K562 treated with DMSO at 1 percent for 24 hours (cell line): ENCODE results near the gene ALOX12. TPM values are rescaled to one million over a fixed set of nuclear protein-coding genes. Genes with fewer than 3 reads are reported as not detected.

Experiments used
- total RNA-seq: library from RNA; unstranded; fragments of 300-600 nt; gene quantifications from 2 replicates; pipeline ENCODE4 v1.2.3, GENCODE V29; 2022; ENCODE audit warnings: low read depth; ENCODE audit not compliant: insufficient read depth

The ALOX12 gene, protein sequence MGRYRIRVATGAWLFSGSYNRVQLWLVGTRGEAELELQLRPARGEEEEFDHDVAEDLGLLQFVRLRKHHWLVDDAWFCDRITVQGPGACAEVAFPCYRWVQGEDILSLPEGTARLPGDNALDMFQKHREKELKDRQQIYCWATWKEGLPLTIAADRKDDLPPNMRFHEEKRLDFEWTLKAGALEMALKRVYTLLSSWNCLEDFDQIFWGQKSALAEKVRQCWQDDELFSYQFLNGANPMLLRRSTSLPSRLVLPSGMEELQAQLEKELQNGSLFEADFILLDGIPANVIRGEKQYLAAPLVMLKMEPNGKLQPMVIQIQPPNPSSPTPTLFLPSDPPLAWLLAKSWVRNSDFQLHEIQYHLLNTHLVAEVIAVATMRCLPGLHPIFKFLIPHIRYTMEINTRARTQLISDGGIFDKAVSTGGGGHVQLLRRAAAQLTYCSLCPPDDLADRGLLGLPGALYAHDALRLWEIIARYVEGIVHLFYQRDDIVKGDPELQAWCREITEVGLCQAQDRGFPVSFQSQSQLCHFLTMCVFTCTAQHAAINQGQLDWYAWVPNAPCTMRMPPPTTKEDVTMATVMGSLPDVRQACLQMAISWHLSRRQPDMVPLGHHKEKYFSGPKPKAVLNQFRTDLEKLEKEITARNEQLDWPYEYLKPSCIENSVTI
- 0.52 and 0.79 TPM in 2 replicates for total RNA-seq

DNA sequence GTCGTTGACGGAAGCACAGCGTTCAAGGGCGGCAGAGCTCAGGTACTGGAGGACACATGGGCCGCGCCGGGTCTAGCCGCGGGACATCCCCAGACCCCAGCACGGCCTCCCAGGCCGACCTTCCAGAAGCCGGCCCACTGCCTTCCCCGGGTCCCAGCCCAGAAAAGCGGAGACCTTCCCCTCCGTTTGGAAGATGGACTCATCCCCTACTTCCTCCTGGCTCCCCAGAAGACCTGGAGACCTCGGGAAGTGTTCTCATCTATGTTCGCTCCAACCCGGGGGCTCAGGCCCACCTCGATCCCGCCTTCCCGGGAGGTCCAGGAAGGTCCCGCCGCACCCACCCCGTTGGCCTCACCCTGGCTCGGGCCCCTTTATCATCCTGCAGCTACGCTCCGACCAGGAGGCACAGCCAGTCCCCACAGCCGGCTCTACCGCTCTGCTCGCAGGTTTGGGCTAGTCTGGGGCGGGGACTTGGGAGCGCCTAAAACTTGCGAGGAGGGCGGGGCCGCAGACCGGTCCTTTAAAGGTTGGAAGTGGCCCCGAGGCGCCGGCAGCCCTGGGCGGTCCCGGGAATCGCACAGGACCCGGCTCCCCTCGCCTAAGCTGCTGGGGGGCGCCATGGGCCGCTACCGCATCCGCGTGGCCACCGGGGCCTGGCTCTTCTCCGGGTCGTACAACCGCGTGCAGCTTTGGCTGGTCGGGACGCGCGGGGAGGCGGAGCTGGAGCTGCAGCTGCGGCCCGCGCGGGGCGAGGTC lies at the start of gene ALOX12:
Gene ALOX12 (plus strand): TSS at position 550 of the 756 bp plus-strand sequence. CDS start 69 bp downstream, at position 619.

DNA sequence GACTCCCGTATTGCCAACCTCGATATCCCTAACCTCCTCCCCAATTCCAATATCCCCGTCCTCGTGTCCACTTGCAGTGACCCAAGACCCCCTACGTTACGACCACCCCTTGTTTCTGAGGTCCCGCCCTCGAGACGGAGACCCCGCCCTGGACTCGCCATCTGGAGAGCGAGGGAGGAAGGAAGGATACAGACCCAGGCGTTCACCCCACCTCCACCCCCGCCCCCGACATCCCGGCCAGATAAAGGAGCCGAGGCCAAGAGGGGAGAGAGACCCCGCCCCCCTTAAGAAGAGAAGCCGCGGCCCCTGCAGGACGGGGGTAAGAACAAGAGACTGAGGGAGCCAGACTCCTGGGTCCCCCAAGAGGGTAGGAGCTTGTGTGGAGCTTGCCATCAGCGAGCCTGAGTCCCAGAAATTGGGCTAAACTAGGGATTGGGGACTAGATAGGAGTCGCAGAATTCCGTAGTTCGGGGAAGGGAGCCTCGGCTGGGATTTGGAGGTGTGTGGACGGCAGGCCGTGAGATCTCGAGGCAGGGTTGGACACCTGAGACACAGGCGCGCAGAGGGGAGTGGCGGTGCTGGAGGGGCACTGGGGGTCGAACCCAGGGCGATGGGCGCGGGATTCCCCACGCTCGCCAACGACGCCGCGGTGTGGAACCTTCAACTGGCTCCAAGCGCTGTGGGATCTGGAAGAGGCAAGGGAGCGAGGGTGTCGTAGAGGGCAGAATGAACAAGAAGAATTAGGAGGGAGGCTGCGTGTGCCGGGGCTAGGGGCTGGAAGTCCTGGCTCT lies 27.1 kb downstream of the ALOX12 start, which contains the start of gene BCL6B:
Gene BCL6B (plus strand): TSS at position 270 of the 791 bp plus-strand sequence. CDS start 622 bp downstream, outside the sequence.

DNA sequence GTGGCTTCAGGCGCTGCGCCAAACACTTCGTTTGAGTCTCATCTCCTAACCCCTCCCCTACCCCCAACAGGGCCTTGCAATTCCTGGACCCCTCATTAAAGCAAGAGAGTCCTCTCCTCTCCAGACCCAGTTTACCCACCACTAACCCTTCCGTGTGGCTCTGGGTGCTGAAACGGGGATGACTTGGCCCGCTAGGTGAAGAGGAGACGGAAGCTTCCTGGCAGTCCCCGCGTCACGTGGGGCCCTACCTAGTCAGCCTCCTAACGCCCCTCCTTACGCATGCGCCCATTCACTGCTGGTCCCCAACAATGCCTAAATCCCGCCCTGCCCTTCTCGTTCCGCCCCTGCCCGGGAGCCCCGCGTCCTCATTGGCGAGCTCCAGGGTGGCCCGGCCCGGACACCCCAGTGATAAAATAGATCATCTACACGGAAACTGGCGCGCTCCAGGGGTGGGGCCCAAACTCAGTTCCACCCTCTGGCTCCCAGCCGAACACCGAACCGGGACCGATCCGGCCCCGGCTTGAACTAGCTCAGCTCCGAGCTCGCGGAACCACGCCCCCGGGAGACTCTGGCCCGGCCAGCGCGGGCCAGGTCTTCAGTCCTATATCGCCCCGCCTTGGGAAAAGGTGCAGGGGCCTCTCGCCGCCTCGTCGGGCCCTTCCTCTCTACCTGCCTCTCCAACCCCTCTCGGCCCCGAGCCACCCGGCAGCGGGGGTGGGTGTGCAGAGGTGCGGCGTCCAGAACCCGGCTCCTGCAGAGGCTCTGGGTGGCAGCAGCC lies 39.9 kb downstream of the ALOX12 start, which contains the start of gene SLC16A13:
Gene SLC16A13 (plus strand): TSS at position 425 of the 778 bp plus-strand sequence. CDS start 368 bp downstream, outside the sequence.

DNA sequence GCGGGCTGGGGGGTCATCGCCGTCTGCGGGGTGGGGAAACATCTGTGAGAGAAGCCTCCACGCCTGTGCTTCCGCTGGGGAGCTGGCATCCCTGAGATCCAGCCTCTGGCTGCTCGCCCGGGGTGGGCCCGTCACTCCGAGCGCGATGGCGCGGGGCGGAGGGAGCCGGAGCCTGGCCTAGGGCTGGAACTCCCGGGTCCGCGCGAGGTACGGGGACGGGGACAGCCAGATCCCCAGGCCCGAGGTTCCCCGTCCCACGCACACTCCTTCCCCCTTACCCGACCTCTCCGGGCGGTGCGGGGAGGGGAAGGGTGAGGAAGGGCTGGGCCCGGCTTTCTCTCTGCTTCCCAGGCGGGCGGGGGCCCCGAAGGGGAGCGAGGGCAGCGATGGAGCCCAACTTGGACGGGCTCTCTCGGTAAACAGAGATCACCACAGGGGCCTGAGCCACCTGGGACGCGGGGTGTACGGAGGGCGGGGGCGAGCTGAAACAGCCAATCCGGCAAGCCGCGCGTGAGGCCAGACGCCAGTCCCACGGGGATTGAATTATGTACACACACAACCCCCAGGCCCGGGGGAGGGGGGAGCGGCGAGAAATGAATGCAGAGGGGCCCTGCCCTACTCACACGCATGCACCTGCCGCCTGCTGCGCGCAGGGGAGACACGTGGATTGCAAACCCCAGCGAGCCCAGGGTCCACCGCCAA lies 47.8 kb downstream of the ALOX12 start, which contains the start of gene SLC16A11:
Gene SLC16A11 (minus strand): TSS at position 596 of the 702 bp plus-strand sequence. CDS start 579 bp downstream, at position 17.

Other genes with a start within 250 kb of the ALOX12 start
- gene XAF1, start 240.0 kb upstream of the ALOX12 start, total RNA-seq, result 0.32 and 0.78 TPM in 2 replicates
- gene FBXO39, start 219.8 kb upstream of the ALOX12 start, total RNA-seq, result not detected in 2 replicates
- not detected in 2 replicates for gene TEKT1, start 164.3 kb upstream of the ALOX12 start, total RNA-seq
- gene RNASEK, start 16.6 kb downstream of the ALOX12 start, total RNA-seq, result 291 and 322 TPM in 2 replicates
- gene BCL6B, start 27.0 kb downstream of the ALOX12 start, total RNA-seq, result 1.2 TPM in 2 replicates
- gene SLC16A13, start 40.0 kb downstream of the ALOX12 start, total RNA-seq, result 9.1 and 11.3 TPM in 2 replicates
- 0.32 TPM in 1 of 2 replicates, not detected in the other for gene SLC16A11, start 48.0 kb downstream of the ALOX12 start, total RNA-seq
- not detected in 2 replicates for gene CLEC10A, start 84.2 kb downstream of the ALOX12 start, total RNA-seq
- not detected in 2 replicates for gene ASGR2, start 118.8 kb downstream of the ALOX12 start, total RNA-seq
- 1.4 and 2.5 TPM in 2 replicates for gene ASGR1, start 183.3 kb downstream of the ALOX12 start, total RNA-seq
- 3.2 and 3.6 TPM in 2 replicates for gene DLG4, start 223.8 kb downstream of the ALOX12 start, total RNA-seq
- gene ACADVL, start 223.9 kb downstream of the ALOX12 start, total RNA-seq, result 252 and 266 TPM in 2 replicates
- gene DVL2, start 238.5 kb downstream of the ALOX12 start, total RNA-seq, result 55.4 and 59.5 TPM in 2 replicates
- 26.9 and 30.4 TPM in 2 replicates for gene PHF23, start 243.4 kb downstream of the ALOX12 start, total RNA-seq
- 267 and 288 TPM in 2 replicates for gene GABARAP, start 246.4 kb downstream of the ALOX12 start, total RNA-seq